KMS-11 (cell line): Measurements from ENCODE around the gene CCT6A.
A peak's percentile ranks its signal among the peaks of the same experiment; 100 is the strongest.
"Not testable (repeated sequence)": the region's sequence is repeated elsewhere in the genome, so short reads cannot be mapped to it uniquely, and the experiment has no call there.

ENCODE experiments used
- H2AFZ ChIP-seq: fragments of 200-600 bp; sonication (generic); 2 replicates; pipeline ENCODE4 v1.6.1; 2016; ENCODE audit warnings: antibody characterized with exemption, mixed run types, low read depth
- H3K27ac ChIP-seq: fragments of 200-600 bp; sonication (generic); 2 replicates; pipeline ENCODE4 v1.6.1; 2016; ENCODE audit warnings: mild to moderate bottlenecking, mixed run types
- H3K27me3 ChIP-seq: fragments of 200-600 bp; sonication (generic); 2 replicates; pipeline ENCODE4 v1.6.1; 2017; ENCODE audit warnings: mild to moderate bottlenecking, low read depth, mixed run types, moderate library complexity; ENCODE audit not compliant: insufficient read depth
- H3K36me3 ChIP-seq: fragments of 200-600 bp; sonication (generic); 2 replicates; pipeline ENCODE4 v1.6.1; 2017; ENCODE audit warnings: mild to moderate bottlenecking, mixed run types; ENCODE audit not compliant: insufficient read depth
- H3K4me1 ChIP-seq: fragments of 200-600 bp; sonication (generic); 2 replicates; pipeline ENCODE4 v1.6.1; 2016; ENCODE audit warnings: mild to moderate bottlenecking, low read depth, mixed run types; ENCODE audit not compliant: poor library complexity, severe bottlenecking
- H3K4me2 ChIP-seq: fragments of 200-600 bp; sonication (generic); 2 replicates; pipeline ENCODE4 v1.7.0; 2016; ENCODE audit warnings: mild to moderate bottlenecking, mixed run types
- H3K4me3 ChIP-seq: fragments of 200-600 bp; sonication (generic); IDR thresholded peaks from 2 replicates; pipeline ENCODE4 v1.6.1; 2017; ENCODE audit warnings: low read depth, low read length, mixed read lengths; ENCODE audit not compliant: insufficient read depth
- H3K79me2 ChIP-seq: fragments of 200-600 bp; sonication (generic); 2 replicates; pipeline ENCODE4 v1.6.1; 2016; ENCODE audit warnings: low read depth, mixed run types; ENCODE audit not compliant: insufficient read depth
- H3K9ac ChIP-seq: fragments of 200-600 bp; sonication (generic); 2 replicates; pipeline ENCODE4 v1.6.1; 2016; ENCODE audit warnings: mild to moderate bottlenecking, mixed run types
- H4K20me1 ChIP-seq: fragments of 200-600 bp; sonication (generic); 2 replicates; pipeline ENCODE4 v1.6.1; 2016; ENCODE audit warnings: mild to moderate bottlenecking, mixed run types; ENCODE audit not compliant: insufficient read depth
- CTCF ChIP-seq: fragments of 200-600 bp; sonication (generic); conservative IDR thresholded peaks from 2 replicates; pipeline ENCODE4 v1.6.1; 2017; ENCODE audit warnings: low read depth, mild to moderate bottlenecking, antibody characterized with exemption, low read length, moderate library complexity, mixed read lengths

Gene CCT6A

GRCh38 chr7:56063500-56063881, 11.9 kb downstream of the CCT6A start:
- no peak overlapping the region for H3K4me3 ChIP-seq
- H3K36me3 ChIP-seq, result peaks cover 25% of the 10 kb centered on the region; the same call in 1 of the 2 replicates
- H3K4me2 ChIP-seq, result peak overlapping the region; percentile 38
- peak overlapping the region; percentile 70; the same call in 1 of the 2 replicates for H2AFZ ChIP-seq
- H4K20me1 ChIP-seq, result no peaks in the 10 kb centered on the region
- no peak for TF ChIP-seq CTCF
- peaks cover 27% of the 10 kb centered on the region; the same call in 1 of the 2 replicates for H3K79me2 ChIP-seq
- H3K27me3 ChIP-seq, result no peaks in the 10 kb centered on the region
- H3K9ac ChIP-seq, result no peak overlapping the region
- peaks cover 56% of the 10 kb centered on the region for H3K4me1 ChIP-seq
- peak overlapping the region; percentile 90 for H3K27ac ChIP-seq

- Histone ChIP-seq H3K36me3 (peaks cover 21% of the 10 kb centered on the region; the same call in 1 of the 2 replicates), H3K9ac (peak within 1 kb of the TSS; percentile 88), H3K4me3 (no peak within 1 kb of the TSS), H3K79me2 (peaks cover 27% of the 10 kb centered on the region; the same call in 1 of the 2 replicates), H4K20me1 (no peaks in the 10 kb centered on the region), H3K4me2 (peak within 1 kb of the TSS; percentile 38), H2AFZ (peak within 1 kb of the TSS; percentile 70), H3K27me3 (no peaks in the 10 kb centered on the region), H3K4me1 (peaks cover 55% of the 10 kb centered on the region), H3K27ac (peak within 1 kb of the TSS; percentile 90)
- TF ChIP-seq CTCF, result no peak
These were observed 12.5 kb downstream of the CCT6A start, which contains the start of gene SUMF2 for GRCh38 chr7:56063882-56064625. TSS of gene SUMF2 (plus strand) at chr7:56064286. CDS start at chr7:56064312, 26 bp downstream.

GRCh38 chr7:56066376-56066775, 14.8 kb downstream of the CCT6A start:
- not testable (repeated sequence) for H3K4me2 ChIP-seq, H3K27me3 ChIP-seq, H3K36me3 ChIP-seq, H4K20me1 ChIP-seq, H3K27ac ChIP-seq, H3K4me3 ChIP-seq, H2AFZ ChIP-seq, H3K9ac ChIP-seq
- Histone ChIP-seq H3K79me2 (peaks cover 20% of the 10 kb centered on the region; the same call in 1 of the 2 replicates), H3K4me1 (peaks cover 32% of the 10 kb centered on the region)

- Histone ChIP-seq H4K20me1 (no peaks in the 10 kb centered on the region), H2AFZ (no peak overlapping the region), H3K4me2 (no peak overlapping the region), H3K27ac (no peak overlapping the region), H3K9ac (no peak overlapping the region), H3K4me1 (peaks cover 3% of the 10 kb centered on the region), H3K27me3 (no peaks in the 10 kb centered on the region), H3K79me2 (no peaks in the 10 kb centered on the region), H3K36me3 (no peaks in the 10 kb centered on the region), H3K4me3 (no peak overlapping the region)
- TF ChIP-seq CTCF, result peak; percentile 76
These were observed 22.8 kb downstream of the CCT6A start for GRCh38 chr7:56074371-56074791.

- no peak overlapping the region for H2AFZ ChIP-seq
- H4K20me1 ChIP-seq, result no peaks in the 10 kb centered on the region
- no peak overlapping the region for H3K4me3 ChIP-seq
- no peaks in the 10 kb centered on the region for H3K27me3 ChIP-seq
- H3K4me2 ChIP-seq, result no peak overlapping the region
- H3K79me2 ChIP-seq, result no peaks in the 10 kb centered on the region
- H3K36me3 ChIP-seq, result no peaks in the 10 kb centered on the region
- H3K4me1 ChIP-seq, result peaks cover 5% of the 10 kb centered on the region
- no peak for TF ChIP-seq CTCF
- no peak overlapping the region for H3K9ac ChIP-seq
- no peak overlapping the region for H3K27ac ChIP-seq
These were observed 26.1 kb downstream of the CCT6A start for GRCh38 chr7:56077681-56078080.
